Smooth muscle cell of the coronary artery (primary cell): Measurements from ENCODE around the gene TMEM247. TPM values are rescaled to one million over a fixed set of nuclear protein-coding genes. Genes with fewer than 3 reads are reported as not detected.

Source experiments
- total RNA-seq: library from RNA; depleted of rRNA; stranded (reverse); fragments of >200 nt; gene quantifications from 2 replicates; pipeline ENCODE4 v1.2.3, GENCODE V29; 2014; ENCODE audit warnings: low replicate concordance

The TMEM247 gene
- total RNA-seq = not detected in 2 replicates

GRCh38 chr2:46479265-46479664 lies at the start of gene TMEM247:
TMEM247 (plus strand) TSS chr2:46479565.

Other genes starting within 250 kb of the TMEM247 start
- 9.3 and 38.8 TPM in 2 replicates for gene EPAS1, start 182.2 kb upstream of the TMEM247 start, total RNA-seq
- 55.6 and 75.2 TPM in 2 replicates for gene RHOQ, start 62.9 kb downstream of the TMEM247 start, total RNA-seq
- 4.1 and 4.4 TPM in 2 replicates for gene ATP6V1E2, start 63.0 kb downstream of the TMEM247 start, total RNA-seq
- gene PIGF, start 137.5 kb downstream of the TMEM247 start, total RNA-seq = 15.0 and 22.0 TPM in 2 replicates
- 5.6 and 15.0 TPM in 2 replicates for gene CRIPT, start 137.7 kb downstream of the TMEM247 start, total RNA-seq
- gene SOCS5, start 219.7 kb downstream of the TMEM247 start, total RNA-seq = 39.8 and 73.1 TPM in 2 replicates